ENCODE results near the gene GALNT4.

GALNT4 gene

GRCh38 chr12:89524541-89525304 is at the start of gene GALNT4:
Gene GALNT4, minus strand, starts transcription at chr12:89524796. Its CDS starts 247 bp downstream, at chr12:89524549.
- DNase-seq = peak; percentile 58

DNA sequence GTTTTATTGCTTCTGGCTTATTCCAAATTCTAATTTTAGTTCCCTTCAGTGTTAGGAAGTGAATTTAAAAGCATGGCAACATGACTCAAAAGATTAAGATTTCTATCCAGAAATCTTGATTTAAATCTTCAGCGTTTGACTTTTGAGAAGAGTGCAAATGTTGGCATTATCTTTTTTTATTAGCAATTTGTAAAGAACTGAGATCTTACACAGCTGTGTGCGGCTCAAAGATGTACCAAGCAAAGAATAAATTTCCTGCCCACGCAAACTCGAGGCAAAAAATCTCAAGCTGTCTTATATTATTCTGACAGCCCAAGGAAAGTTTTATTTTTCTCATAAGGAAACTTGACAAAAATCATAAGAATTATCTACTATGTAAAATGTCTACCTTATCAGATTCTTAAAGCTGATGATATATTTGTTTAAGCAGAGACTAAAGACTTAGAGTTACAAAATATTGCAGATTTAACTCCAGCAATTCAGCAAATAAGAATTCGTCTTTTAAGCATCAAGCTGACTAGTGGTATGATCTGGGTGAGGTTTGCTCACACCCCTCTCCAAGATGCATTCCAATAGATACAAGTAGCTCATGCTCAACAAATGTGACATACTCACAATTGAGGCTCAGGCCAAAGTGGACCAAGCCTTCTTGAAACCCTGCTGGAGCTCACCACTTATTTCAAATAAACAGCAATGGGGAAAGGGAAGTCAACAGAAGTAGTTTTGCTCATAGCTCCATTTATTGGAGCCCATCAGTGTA is 48.6 kb upstream of the GALNT4 start:
- DNase-seq = no peak

DNA sequence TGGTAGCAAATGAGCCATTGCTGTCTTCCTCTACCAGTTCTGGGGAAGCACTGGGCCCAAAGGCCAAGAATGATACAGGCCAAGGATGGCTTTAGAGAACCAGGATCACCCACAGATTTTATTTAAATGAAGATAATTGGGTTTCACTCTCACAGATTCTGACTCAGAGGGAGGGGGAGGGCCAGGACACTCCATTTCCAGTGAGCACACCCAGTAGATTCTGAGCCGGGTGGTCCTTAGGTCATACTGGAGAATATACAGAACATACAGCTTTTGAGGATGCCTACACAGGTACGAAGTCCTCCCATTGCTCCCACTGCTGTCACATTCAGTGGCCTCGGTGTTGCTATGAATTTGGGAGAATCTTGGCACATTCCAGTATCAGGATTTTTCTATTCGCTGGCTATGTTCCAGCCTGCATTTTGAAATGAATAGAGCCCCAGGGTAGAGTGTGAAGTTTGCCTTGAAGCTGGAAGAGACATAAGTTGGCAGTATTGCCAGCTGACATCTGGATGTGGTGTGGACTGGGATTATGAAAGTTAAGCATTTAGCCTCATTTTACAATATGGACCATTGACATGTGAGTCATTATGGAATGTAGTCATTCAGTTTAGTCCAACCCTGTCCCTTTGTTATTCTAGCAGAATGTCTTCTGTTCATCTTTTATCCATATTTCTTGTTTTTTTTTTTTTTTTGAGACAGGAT is 47.0 kb upstream of the GALNT4 start:
- no peak for DNase-seq

- no peak for DNase-seq
Measured at GRCh38 chr12:89568484-89568883, 43.9 kb upstream of the GALNT4 start.

GRCh38 chr12:89567691-89568239 is 43.2 kb upstream of the GALNT4 start:
- no peak for DNase-seq

GRCh38 chr12:89566615-89567014 is 42.0 kb upstream of the GALNT4 start:
- DNase-seq = no peak

DNA sequence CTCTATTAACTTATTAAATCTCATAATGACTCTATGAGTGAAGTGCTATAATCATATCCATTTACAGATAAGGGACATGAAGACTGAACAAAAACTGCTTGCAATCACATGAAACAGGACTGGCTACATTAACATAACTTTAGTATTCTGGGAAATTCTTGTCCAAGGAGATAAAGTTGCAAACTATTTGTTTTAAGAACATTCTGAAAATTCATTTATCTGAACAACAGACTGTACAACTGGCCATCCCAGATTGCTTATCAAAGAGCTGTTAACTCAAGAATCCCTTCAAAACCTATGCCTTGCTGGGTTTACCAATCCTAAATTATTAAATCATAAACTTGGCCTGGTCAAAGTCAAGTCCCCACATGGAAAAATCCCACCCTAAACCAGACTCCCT is 40.4 kb upstream of the GALNT4 start:
- no peak for DNase-seq

DNA sequence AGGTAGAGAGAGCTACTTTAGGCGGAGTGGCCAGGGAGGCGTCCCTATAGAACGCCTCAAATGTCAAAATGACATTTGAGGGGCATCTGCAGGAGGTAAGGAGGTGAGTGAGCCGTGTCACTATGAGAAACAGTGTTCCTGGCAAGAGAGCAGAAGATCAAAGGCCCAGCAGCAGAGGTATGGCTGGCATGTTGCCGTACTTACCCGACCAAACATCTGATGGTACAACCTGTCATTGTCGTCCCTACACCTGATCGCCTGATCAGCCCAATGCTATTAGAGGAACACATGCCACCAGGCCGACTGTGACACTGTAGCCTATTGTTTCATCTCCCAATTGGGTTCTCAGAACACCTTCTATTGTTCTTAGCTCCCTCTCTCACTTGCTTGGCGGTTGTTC is 35.2 kb upstream of the GALNT4 start:
- DNase-seq = no peak

DNA sequence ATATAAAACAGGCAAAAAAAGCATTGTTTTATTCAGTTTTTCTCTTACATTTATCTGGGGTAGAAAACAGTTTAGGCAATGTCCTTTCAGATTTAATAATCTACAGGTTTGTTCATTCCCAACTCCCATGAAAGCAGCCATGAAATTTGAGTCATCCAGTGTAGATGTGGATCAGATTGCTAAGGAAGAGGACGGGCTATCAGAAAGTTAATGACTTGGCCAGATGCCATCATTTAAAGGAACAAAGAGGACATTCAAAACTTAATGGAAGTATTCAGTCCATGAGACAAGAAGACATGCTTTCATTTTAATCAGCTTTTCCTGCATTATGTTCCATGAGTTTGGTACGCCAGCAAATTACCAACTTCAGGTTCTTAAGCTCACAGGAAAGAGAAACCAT is 32.4 kb upstream of the GALNT4 start:
- peak; percentile 71 for DNase-seq

- DNase-seq = no peak
Measured at GRCh38 chr12:89552376-89552775, 27.8 kb upstream of the GALNT4 start.

DNA sequence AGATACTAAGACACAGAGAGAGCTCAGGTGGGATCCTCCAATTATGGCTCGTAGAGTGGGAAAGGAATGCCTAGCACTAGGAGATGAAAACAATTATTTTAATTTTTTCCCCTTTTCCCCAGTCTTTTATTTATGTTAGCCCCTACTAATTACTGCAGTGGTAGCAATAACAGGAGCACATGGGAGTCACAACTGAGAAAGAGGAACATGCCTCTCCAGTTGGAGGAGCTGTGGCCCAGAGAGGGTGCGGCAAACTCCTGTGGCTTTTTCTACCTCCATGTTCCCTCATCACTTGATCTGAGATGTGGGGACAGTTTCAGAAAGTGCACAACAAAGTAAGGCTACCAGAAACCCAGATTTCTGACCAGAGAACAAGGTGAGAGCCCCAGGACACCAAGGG is 27.2 kb upstream of the GALNT4 start:
- DNase-seq = no peak

GRCh38 chr12:89547101-89547500 is 22.5 kb upstream of the GALNT4 start:
- DNase-seq = no peak

GRCh38 chr12:89546151-89546550 is 21.6 kb upstream of the GALNT4 start:
- DNase-seq = no peak

- DNase-seq = no peak
Measured at GRCh38 chr12:89544681-89545184, 20.1 kb upstream of the GALNT4 start.

- DNase-seq = no peak
Measured at GRCh38 chr12:89544022-89544421, 19.4 kb upstream of the GALNT4 start.

DNA sequence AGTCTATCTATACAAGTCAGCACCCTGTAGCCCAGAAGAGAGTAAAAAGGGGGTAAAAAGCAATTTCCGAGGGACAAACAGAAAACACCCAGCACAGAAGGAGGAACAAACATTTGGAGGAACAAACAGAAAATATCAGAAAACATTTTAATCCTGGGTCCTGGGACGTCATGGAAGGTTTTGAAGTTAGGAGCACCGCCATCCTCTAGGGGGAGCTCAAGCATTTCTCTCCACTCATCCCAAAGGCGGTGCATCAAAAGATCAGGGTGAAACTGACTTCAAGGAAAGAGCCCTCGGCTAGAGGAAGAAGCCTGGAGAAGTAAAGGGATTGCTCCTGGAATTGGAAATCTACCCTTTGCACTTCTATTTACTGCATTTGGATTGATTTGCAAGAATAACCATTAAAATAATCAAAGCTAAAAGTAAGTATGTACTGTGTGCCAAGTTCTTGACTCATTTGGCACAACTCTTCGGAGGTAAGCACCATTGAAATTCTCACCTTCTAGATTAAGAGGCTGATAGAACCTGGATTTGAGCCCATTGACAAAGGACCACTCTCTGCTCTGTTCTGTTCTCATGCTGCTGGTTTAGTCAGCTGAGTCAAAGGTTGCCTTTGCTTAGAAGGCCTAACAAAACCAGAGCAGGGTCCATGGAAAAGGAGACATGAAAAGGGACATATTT is 18.5 kb upstream of the GALNT4 start:
- peak; percentile 71 for DNase-seq

DNA sequence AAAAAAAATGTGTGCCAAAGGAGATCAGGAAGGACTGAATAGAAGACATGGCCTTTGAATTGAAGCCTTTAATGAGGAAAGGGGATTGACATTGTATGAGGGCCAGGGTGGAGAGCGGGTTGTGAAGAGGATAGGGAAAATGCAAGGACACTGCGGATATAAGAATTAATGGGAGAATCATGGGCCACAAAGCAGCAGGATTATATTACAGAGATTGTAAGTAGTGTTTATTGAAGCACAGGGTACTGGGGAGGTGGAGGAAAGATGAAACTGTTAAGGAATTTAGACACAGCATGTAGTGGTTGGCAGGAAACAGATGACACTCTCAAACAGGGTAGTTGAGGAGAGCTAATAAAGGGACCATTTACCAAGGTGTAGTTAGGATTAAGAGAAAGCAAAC is 17.6 kb upstream of the GALNT4 start:
- DNase-seq = no peak

GRCh38 chr12:89540586-89540985 is 16.0 kb upstream of the GALNT4 start:
- DNase-seq = no peak

DNA sequence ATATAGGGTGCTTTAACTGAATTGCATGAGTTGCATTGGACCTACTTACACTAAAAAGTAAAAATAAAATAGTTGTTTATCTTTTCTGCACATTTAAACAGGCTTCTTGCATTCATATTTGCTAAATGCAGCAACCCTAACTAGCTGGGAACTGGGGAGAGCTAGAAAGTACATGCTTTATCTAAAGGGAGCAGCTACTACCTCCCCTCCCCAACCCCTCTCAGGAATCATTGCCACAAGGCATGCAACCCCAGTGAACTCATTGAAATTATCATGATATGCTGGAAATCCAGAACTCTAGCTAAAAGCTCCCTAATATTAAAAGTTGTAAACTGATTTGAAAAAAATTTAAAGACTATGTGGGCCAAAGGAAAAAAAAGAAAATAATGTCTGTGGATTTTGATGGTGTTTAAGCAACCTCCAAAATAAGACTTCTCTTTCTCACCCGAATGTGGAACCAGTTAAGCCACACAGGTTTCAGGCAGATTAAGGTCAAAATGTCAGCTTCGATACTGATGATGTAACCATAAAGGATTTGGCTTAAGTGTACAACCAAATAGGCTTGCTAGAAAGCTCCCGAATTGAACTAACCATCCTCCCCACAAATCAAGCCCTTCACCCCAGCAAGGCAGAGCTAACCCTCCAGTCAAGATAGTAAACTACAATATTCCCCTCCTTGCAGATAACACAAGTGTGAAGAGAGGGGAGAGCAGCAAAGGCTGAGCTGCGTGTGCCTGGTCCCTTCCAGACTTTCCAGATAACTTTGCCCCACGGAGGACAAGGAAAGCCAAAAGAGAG is 15.0 kb upstream of the GALNT4 start:
- no peak for DNase-seq

GRCh38 chr12:89538897-89539296 is 14.3 kb upstream of the GALNT4 start:
- DNase-seq = no peak

DNA sequence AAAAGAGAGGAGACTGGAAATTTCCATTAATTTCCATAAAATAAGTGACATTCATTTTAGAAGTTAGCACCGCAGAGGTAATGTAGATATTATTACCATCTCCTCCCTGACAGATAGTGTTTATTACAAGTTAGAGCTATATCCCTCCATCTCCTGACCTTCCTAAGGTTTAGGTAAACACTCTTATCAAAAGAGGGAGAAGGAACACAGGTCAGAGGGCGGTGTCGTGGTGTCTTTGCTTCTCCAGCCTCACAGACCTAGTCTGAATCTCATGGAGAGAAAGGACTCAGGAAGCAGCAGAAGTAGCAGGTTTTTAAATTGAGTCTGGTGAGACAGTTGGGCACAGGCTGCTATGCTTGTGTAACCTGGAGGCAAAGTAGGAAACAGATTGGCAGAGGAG is 12.8 kb upstream of the GALNT4 start:
- no peak for DNase-seq

- DNase-seq = no peak
Measured at GRCh38 chr12:89529738-89530137, 5.1 kb upstream of the GALNT4 start.
